ENCODE measurements around the gene PRKG1. TPM values are rescaled to one million over a fixed set of nuclear protein-coding genes. Genes with fewer than 3 reads are reported as not detected.

The PRKG1 gene
- total RNA-seq, 1 donor = 19.5 TPM

DNA sequence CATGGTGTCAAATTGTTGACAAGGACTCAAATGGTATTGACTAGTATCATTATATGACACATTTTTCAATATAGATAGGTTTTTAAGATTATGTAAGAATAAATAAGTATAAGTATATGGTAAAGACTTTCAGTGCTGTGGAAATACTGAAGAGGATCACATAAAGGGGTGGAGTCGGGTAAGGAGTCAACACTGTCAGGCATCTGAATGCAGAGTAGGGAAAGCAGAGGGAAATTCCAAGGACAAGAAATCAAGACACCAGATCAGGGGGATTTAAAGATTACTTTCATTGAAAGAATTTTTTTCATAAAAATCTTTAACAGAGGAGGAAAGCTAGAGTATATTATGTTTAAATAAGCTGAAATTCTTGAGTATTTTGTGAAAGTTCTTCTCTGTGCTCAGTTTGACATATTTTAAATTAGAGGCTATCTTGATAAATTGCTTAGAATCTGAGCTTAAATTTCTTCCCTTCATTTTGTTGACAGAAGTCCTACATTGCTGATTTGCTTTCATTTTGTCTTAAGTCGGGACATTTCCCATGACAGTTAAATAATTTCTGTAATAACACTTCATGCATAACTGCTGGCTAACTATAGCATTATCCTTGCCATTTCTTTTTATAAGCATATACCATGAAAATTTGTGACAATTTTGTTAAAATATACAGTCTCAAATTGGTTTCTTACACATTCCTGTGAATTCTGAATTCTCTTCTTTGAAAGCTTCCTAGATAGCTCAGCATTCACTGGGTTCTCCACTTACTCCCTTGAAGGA lies 244.3 kb downstream of the PRKG1 start:
- no peaks in the 10 kb centered on the region for H4K20me1 ChIP-seq (ENCODE audit: insufficient read depth, low read length)
- no peak overlapping the region for H3K4me2 ChIP-seq (ENCODE audit: insufficient read depth, low read length)
- no peaks in the 10 kb centered on the region for H3K4me1 ChIP-seq (ENCODE audit: insufficient read depth, low read length)
- no peaks in the 10 kb centered on the region for H3K9me3 ChIP-seq (ENCODE audit: low read depth, low read length)
- H2AFZ ChIP-seq (ENCODE audit: low read length) = no peak overlapping the region
- no peak for DNase-seq (ENCODE audit: insufficient read length, low spot score, missing footprints)
- no peak overlapping the region for H3K27ac ChIP-seq (ENCODE audit: low read depth, low read length)
- no peaks in the 10 kb centered on the region for H3K36me3 ChIP-seq (ENCODE audit: insufficient read depth, low read length)
- no peaks in the 10 kb centered on the region for H3K27me3 ChIP-seq (ENCODE audit: insufficient read depth, low read length)
- TF ChIP-seq, protein P1, sequence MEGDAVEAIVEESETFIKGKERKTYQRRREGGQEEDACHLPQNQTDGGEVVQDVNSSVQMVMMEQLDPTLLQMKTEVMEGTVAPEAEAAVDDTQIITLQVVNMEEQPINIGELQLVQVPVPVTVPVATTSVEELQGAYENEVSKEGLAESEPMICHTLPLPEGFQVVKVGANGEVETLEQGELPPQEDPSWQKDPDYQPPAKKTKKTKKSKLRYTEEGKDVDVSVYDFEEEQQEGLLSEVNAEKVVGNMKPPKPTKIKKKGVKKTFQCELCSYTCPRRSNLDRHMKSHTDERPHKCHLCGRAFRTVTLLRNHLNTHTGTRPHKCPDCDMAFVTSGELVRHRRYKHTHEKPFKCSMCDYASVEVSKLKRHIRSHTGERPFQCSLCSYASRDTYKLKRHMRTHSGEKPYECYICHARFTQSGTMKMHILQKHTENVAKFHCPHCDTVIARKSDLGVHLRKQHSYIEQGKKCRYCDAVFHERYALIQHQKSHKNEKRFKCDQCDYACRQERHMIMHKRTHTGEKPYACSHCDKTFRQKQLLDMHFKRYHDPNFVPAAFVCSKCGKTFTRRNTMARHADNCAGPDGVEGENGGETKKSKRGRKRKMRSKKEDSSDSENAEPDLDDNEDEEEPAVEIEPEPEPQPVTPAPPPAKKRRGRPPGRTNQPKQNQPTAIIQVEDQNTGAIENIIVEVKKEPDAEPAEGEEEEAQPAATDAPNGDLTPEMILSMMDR (IDR thresholded peaks at IDR 0.05; ENCODE audit: extremely low read depth, low read depth, low read length) = no peak
- H3K4me3 ChIP-seq (ENCODE audit: insufficient read depth, low read length) = no peak overlapping the region
- H3K79me2 ChIP-seq (ENCODE audit: insufficient read depth, low read length) = no peaks in the 10 kb centered on the region

DNA sequence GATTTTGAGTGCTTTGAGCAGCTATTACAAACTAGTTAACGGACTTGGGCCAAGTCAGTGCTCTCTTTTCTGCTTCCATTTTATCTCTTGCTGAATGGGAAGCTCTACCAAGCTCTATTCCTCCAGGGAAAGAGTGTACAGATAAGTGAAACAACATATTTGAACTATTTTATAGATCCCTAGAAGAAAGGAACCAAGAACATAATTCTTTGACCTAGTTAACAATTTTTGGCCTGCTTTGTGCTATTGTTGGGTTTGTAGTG lies 244.8 kb downstream of the PRKG1 start:
- H2AFZ ChIP-seq (ENCODE audit: low read length) = no peak overlapping the region
- no peaks in the 10 kb centered on the region for H3K4me1 ChIP-seq (ENCODE audit: insufficient read depth, low read length)
- H3K27me3 ChIP-seq (ENCODE audit: insufficient read depth, low read length) = no peaks in the 10 kb centered on the region
- no peaks in the 10 kb centered on the region for H3K9me3 ChIP-seq (ENCODE audit: low read depth, low read length)
- no peak overlapping the region for H3K4me3 ChIP-seq (ENCODE audit: insufficient read depth, low read length)
- H4K20me1 ChIP-seq (ENCODE audit: insufficient read depth, low read length) = no peaks in the 10 kb centered on the region
- no peaks in the 10 kb centered on the region for H3K79me2 ChIP-seq (ENCODE audit: insufficient read depth, low read length)
- no peak overlapping the region for H3K4me2 ChIP-seq (ENCODE audit: insufficient read depth, low read length)
- DNase-seq (ENCODE audit: insufficient read length, low spot score, missing footprints) = no peak
- TF ChIP-seq, protein P1 (IDR thresholded peaks at IDR 0.05; ENCODE audit: extremely low read depth, low read depth, low read length) = no peak
- no peak overlapping the region for H3K27ac ChIP-seq (ENCODE audit: low read depth, low read length)
- no peaks in the 10 kb centered on the region for H3K36me3 ChIP-seq (ENCODE audit: insufficient read depth, low read length)

DNA sequence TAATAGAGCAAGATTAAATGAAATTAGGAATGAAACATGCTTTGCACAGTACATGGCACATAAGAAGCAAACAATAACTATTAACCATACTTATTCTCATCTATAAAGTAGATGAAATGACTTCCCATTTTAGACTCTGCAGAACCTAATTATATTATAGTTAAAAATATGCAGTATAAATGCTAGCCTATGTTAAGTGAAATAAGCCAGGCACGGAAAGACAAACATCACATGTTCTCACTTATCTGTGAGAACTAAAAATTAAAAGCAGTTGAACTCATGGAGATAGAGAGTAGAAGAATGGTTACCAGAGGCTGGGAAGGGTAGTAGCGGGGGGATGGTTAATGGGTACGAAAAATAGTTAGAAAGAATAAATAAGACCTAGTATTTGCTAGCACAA lies 247.0 kb downstream of the PRKG1 start:
- H2AFZ ChIP-seq (ENCODE audit: low read length) = no peak overlapping the region
- TF ChIP-seq, protein P1 (IDR thresholded peaks at IDR 0.05; ENCODE audit: extremely low read depth, low read depth, low read length) = no peak
- DNase-seq (ENCODE audit: insufficient read length, low spot score, missing footprints) = no peak
- no peaks in the 10 kb centered on the region for H3K36me3 ChIP-seq (ENCODE audit: insufficient read depth, low read length)
- no peaks in the 10 kb centered on the region for H4K20me1 ChIP-seq (ENCODE audit: insufficient read depth, low read length)
- no peak overlapping the region for H3K4me3 ChIP-seq (ENCODE audit: insufficient read depth, low read length)
- H3K4me2 ChIP-seq (ENCODE audit: insufficient read depth, low read length) = no peak overlapping the region
- H3K27ac ChIP-seq (ENCODE audit: low read depth, low read length) = no peak overlapping the region
- H3K79me2 ChIP-seq (ENCODE audit: insufficient read depth, low read length) = no peaks in the 10 kb centered on the region
- no peaks in the 10 kb centered on the region for H3K4me1 ChIP-seq (ENCODE audit: insufficient read depth, low read length)
- no peaks in the 10 kb centered on the region for H3K9me3 ChIP-seq (ENCODE audit: low read depth, low read length)
- H3K27me3 ChIP-seq (ENCODE audit: insufficient read depth, low read length) = no peaks in the 10 kb centered on the region

DNA sequence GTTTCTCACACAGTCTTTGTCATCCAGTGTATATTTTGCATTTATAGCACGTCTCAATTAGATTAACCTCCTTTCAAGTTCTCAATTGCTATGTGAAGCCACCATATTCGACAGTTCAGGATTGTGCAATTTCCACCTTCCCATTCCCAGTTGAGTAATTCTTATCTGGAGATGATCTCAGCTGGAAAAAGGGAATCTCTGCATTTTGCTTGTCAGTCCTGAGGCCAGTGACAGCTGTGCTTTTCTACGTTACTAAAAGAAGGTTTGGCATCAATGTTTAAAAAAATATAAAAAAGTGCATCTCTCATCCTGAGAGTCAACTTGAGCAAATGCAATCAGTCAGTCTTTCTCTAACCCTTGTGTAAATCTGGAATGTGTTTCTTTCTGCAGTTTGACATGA lies 247.7 kb downstream of the PRKG1 start:
- H3K27ac ChIP-seq (ENCODE audit: low read depth, low read length) = no peak overlapping the region
- no peaks in the 10 kb centered on the region for H4K20me1 ChIP-seq (ENCODE audit: insufficient read depth, low read length)
- peak overlapping the region; percentile 16 for H3K4me2 ChIP-seq (ENCODE audit: insufficient read depth, low read length)
- H3K27me3 ChIP-seq (ENCODE audit: insufficient read depth, low read length) = no peaks in the 10 kb centered on the region
- no peak overlapping the region for H2AFZ ChIP-seq (ENCODE audit: low read length)
- TF ChIP-seq, protein P1 (IDR thresholded peaks at IDR 0.05; ENCODE audit: extremely low read depth, low read depth, low read length) = no peak
- H3K36me3 ChIP-seq (ENCODE audit: insufficient read depth, low read length) = no peaks in the 10 kb centered on the region
- no peak overlapping the region for H3K4me3 ChIP-seq (ENCODE audit: insufficient read depth, low read length)
- H3K9me3 ChIP-seq (ENCODE audit: low read depth, low read length) = no peaks in the 10 kb centered on the region
- no peaks in the 10 kb centered on the region for H3K4me1 ChIP-seq (ENCODE audit: insufficient read depth, low read length)
- H3K79me2 ChIP-seq (ENCODE audit: insufficient read depth, low read length) = no peaks in the 10 kb centered on the region
- no peak for DNase-seq (ENCODE audit: insufficient read length, low spot score, missing footprints)
